GM12878 (cell line): Measurements from ENCODE around the gene PLAC8L1. TPM values are rescaled to one million over a fixed set of nuclear protein-coding genes. Genes with fewer than 3 reads are reported as not detected.

Experiments used
- ATAC-seq: fragments of 200-7000 bp; cut with Tn5 transposase; 3 replicates; pipeline ENCODE4 v1.9.1; 2020; ENCODE audit warnings: mild to moderate bottlenecking, moderate library complexity
- BruUV-seq: library from RNA; stranded (reverse); fragments of 400-500 nt; replicated peaks from 2 replicates; lab custom pipeline; 2021; lab: Mats Ljungman, UMichigan
- CTCF ChIA-PET: fragments of 300-600 bp; sonication (Branson Sonifier 250); formaldehyde crosslinking; extraction: SDS; loops from one replicate; lab custom pipeline; 2021; ENCODE audit warnings: inconsistent platforms; lab: Yijun Ruan, JAX
- POLR2A ChIA-PET: fragments of 350-600 bp; formaldehyde crosslinking; extraction: SDS; loops from one replicate; lab custom pipeline; 2021; ENCODE audit warnings: inconsistent platforms; lab: Charles Lee
- RAD21 ChIA-PET: fragments of 300-600 bp; sonication (Branson Sonifier 250); formaldehyde crosslinking; loops from one replicate; lab custom pipeline; 2023; ENCODE audit warnings: antibody characterized with exemption; ENCODE audit not compliant: unreplicated experiment; lab: Charles Lee
- SMC1A ChIA-PET: fragments of 300-600 bp; sonication (Branson Sonifier 250); formaldehyde crosslinking; loops from one replicate; lab custom pipeline; 2023; ENCODE audit not compliant: unreplicated experiment, uncharacterized antibody; lab: Charles Lee
- DNase-seq: peaks from one replicate; pipeline ENCODE4 v3.0.0-alpha.2; 2011; ENCODE audit warnings: low read depth, low spot score
- FAIRE-seq: peaks from 3 replicates; lab custom pipeline; 2011; peaks lifted over from hg19 to GRCh38; lab: Jason Lieb, UNC
- H2AFZ ChIP-seq: 2 replicates; pipeline ENCODE4 v1.6.0; 2011; ENCODE audit warnings: low read depth, low read length, control low read depth; ENCODE audit not compliant: control insufficient read depth
- H3K27ac ChIP-seq: 2 replicates; pipeline ENCODE4 v1.5.1; 2011; ENCODE audit warnings: control low read depth; ENCODE audit not compliant: control insufficient read depth, insufficient read depth
- H3K27me3 ChIP-seq, 2 experiments: replicated peaks in 1 of 2; 2 replicates each; pipeline versions ENCODE4 v1.6.0 to v1.6.1; 2011; ENCODE audit warnings: low read length in 1 of 2; ENCODE audit not compliant: control insufficient read depth in 2 of 2, insufficient read depth in 2 of 2
- H3K36me3 ChIP-seq, 2 experiments: 2 replicates each; pipeline ENCODE4 v1.5.1; 2011; ENCODE audit warnings: low read length in 1 of 2; ENCODE audit not compliant: control insufficient read depth in 2 of 2, insufficient read depth in 2 of 2
- H3K4me1 ChIP-seq: 2 replicates; pipeline ENCODE4 v1.6.1; 2011; ENCODE audit warnings: mild to moderate bottlenecking, low read length, moderate library complexity, mixed read lengths; ENCODE audit not compliant: control insufficient read depth, insufficient read depth
- H3K4me2 ChIP-seq: 2 replicates; pipeline ENCODE4 v1.6.0; 2011; ENCODE audit warnings: control low read depth; ENCODE audit not compliant: control insufficient read depth, insufficient read depth
- H3K4me3 ChIP-seq: fragments of 200-600 bp; sonication (generic); 2 replicates; pipeline ENCODE4 v1.5.1; 2016
- H3K79me2 ChIP-seq: 2 replicates; pipeline ENCODE4 v1.6.0; 2011; ENCODE audit warnings: low read length; ENCODE audit not compliant: control insufficient read depth, insufficient read depth
- H3K9ac ChIP-seq: 2 replicates; pipeline ENCODE4 v1.8.0; 2011; ENCODE audit warnings: low read length, control low read depth, mixed read lengths; ENCODE audit not compliant: control insufficient read depth, insufficient read depth
- H3K9me3 ChIP-seq: replicated peaks from 3 replicates; pipeline ENCODE4 v1.5.1; 2011; ENCODE audit warnings: mild to moderate bottlenecking, low read length; ENCODE audit not compliant: control insufficient read depth, insufficient read depth
- H4K20me1 ChIP-seq: 2 replicates; pipeline ENCODE4 v1.6.0; 2011; ENCODE audit not compliant: control insufficient read depth, insufficient read depth
- ASH2L ChIP-seq: fragments of 300-600, 200-600 bp; sonication (generic); IDR thresholded peaks from 2 replicates; pipeline ENCODE4 v1.6.1; 2017; ENCODE audit warnings: low read depth, mild to moderate bottlenecking, borderline replicate concordance
- CBX5 ChIP-seq: sonication (generic); IDR thresholded peaks from 2 replicates; pipeline ENCODE4 v1.6.1; 2016; ENCODE audit warnings: low read depth, moderate library complexity, mild to moderate bottlenecking, inconsistent platforms
- HDAC6 ChIP-seq: fragments of 200-600 bp; sonication (generic); IDR thresholded peaks from one replicate; pipeline ENCODE4 v1.8.0; 2017; ENCODE audit warnings: antibody characterized with exemption; ENCODE audit not compliant: unreplicated experiment
- NFXL1 ChIP-seq: fragments of 450-650 bp; IDR thresholded peaks from 2 replicates; pipeline ENCODE4 v1.6.1; 2017; ENCODE audit warnings: antibody characterized with exemption, mild to moderate bottlenecking, borderline replicate concordance
- NFYB ChIP-seq: IDR thresholded peaks from 2 replicates; pipeline ENCODE4 v1.6.1; 2011; ENCODE audit warnings: low read depth, mild to moderate bottlenecking, low read length, improper control_type of control experiment, moderate library complexity; ENCODE audit not compliant: insufficient read depth
- PAX8 ChIP-seq: fragments of 450-650 bp; IDR thresholded peaks from 2 replicates; pipeline ENCODE4 v1.6.1; 2017; ENCODE audit warnings: mild to moderate bottlenecking, moderate library complexity
- PML ChIP-seq: IDR thresholded peaks from 2 replicates; pipeline ENCODE4 v1.6.1; 2012; ENCODE audit warnings: low read length, inconsistent platforms
- SIN3A ChIP-seq: IDR thresholded peaks from 2 replicates; pipeline ENCODE4 v1.6.1; 2012; ENCODE audit warnings: low read depth, low read length, improper control_type of control experiment
- SUPT20H ChIP-seq: IDR thresholded peaks from 2 replicates; pipeline ENCODE4 v1.6.1; 2011; ENCODE audit warnings: low read depth, mild to moderate bottlenecking, low read length, moderate library complexity, borderline replicate concordance; ENCODE audit not compliant: control insufficient read depth
- SUZ12 ChIP-seq: fragments of 200-600 bp; sonication (generic); IDR thresholded peaks from one replicate; pipeline ENCODE4 v1.6.1; 2018; ENCODE audit warnings: antibody characterized with exemption, mild to moderate bottlenecking; ENCODE audit not compliant: unreplicated experiment
- ZNF24 ChIP-seq: fragments of 450-650 bp; IDR thresholded peaks from 2 replicates; pipeline ENCODE4 v1.6.1; 2017; ENCODE audit warnings: antibody characterized with exemption, mild to moderate bottlenecking
- WGBS: methylation state at CpG from one replicate; pipeline ENCODE4 v1.1.6; 2016; ENCODE audit warnings: low lambda C conversion rate; ENCODE audit not compliant: insufficient replicate concordance, insufficient coverage; ENCODE audit errors: missing lambda C conversion rate; 5-methylcytosine and 5-hydroxymethylcytosine counted together
- in situ Hi-C: fragments of 300-500 bp; cut with MboI; formaldehyde crosslinking; loops from 9 replicates; pipeline ENCODE4 v1.14.3; 2018; ENCODE audit warnings: mixed read lengths
- intact Hi-C: fragments of 100-400 bp; cut with micrococcal nuclease; formaldehyde crosslinking; loops from one replicate; pipeline ENCODE4 v1.14.2; 2022; ENCODE audit not compliant: unreplicated experiment
- polyA plus RNA-seq, 11 experiments: library from polyadenylated mRNA; depleted of rRNA in 4 of 11; unstranded in 6 of 11; stranded (reverse) in 5 of 11; fragments of >200 nt; fragmentation: Nextera tagmentation in 4 of 11; fragmentation: Illumina TruSeq in 1 of 11; extraction: Ambion mirVana in 4 of 11; extraction: Trizol in 1 of 11; gene quantifications; 1 replicate in 1 of 11; 2 replicates in 10 of 11; pipeline versions ENCODE4 v1.2.1 to v1.2.3, GENCODE V29; 2011 to 2016; ENCODE audit warnings: inconsistent platforms in 2 of 11, missing spikeins in 2 of 11, low read depth in 1 of 11
- total RNA-seq, 4 experiments: library from RNA; depleted of rRNA in 3 of 4; stranded (reverse); fragments of >200 nt in 3 of 4; fragmentation: Illumina TruSeq in 1 of 4; extraction: Trizol in 1 of 4; gene quantifications; 2 replicates each; pipeline versions ENCODE4 v1.2.1 to v1.2.3, GENCODE V29; 2013 to 2021
- TF ChIP-seq, protein P1 (sequence below): IDR thresholded peaks from 2 replicates; pipeline ENCODE4 v1.6.1; 2012; ENCODE audit warnings: low read depth, low read length, improper control_type of control experiment
- TF ChIP-seq, protein P2 (sequence below): IDR thresholded peaks from 2 replicates; pipeline ENCODE4 v1.6.1; 2011; ENCODE audit warnings: low read depth, mild to moderate bottlenecking, low read length, moderate library complexity, borderline replicate concordance; ENCODE audit errors: extremely low read depth
- TF ChIP-seq, protein P3 (sequence below): IDR thresholded peaks from 2 replicates; pipeline ENCODE4 v1.6.1; 2011; ENCODE audit warnings: mild to moderate bottlenecking, low read depth, low read length, moderate library complexity; ENCODE audit not compliant: insufficient replicate concordance

The PLAC8L1 gene
- total and polyA plus RNA-seq, 10 of the 15 experiments (the other 5 are each of a cell fraction or from before 2014, with no cell fraction given), result 0.17 to 0.39 (median 0.24) TPM; not detected in 4

DNA sequence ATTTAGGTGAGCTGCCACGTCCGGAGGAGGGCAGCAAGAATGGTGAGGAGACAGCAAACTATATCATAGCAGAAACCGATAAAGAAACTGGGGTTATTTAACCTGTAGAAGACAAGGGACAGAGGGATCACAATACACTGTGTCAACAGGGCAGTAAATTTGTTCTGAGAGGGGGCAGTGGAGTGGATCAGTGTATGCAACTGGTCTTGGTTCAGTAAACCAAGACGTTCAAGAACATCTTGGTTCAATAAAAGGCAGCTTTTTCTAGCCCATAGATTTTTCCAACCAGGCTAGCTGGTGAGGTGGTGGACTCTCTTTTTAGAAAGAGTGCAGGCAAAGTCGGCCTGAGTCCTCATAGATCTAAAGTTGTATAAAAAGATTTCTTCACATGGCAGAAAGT lies 55.3 kb downstream of the PLAC8L1 start:
- ATAC-seq, result no peak
- no peaks in the 10 kb centered on the region for H3K36me3 ChIP-seq
- BruUV-seq, result no TSS peak
- ChIA-PET SMC1A (no interaction called here), CTCF (no interaction called here), RAD21 (interaction anchor here (1.0 kb wide), 1 partner anchor 358 kb away, joined by 3 read pairs; no protein-coding TSS in a partner anchor), POLR2A (no interaction called here)
- H2AFZ ChIP-seq, result no peak overlapping the region
- no peaks in the 10 kb centered on the region; a peak in 2 of 4 replicates for H3K27me3 ChIP-seq
- H3K4me1 ChIP-seq, result no peaks in the 10 kb centered on the region
- no peaks in the 10 kb centered on the region for H3K79me2 ChIP-seq
- no peak overlapping the region for H3K27ac ChIP-seq
- 26% methylated on average over 5 of the region's 5 CpGs for WGBS
- intact Hi-C loops, result loop anchor here (10.0 kb wide), 1 partner anchor 1845 kb away; no protein-coding TSS in a partner anchor
- no peak for FAIRE-seq
- no peak overlapping the region for H3K4me2 ChIP-seq
- in situ Hi-C loops, result no loop called here
- H3K4me3 ChIP-seq, result no peak overlapping the region
- no peak for DNase-seq
- H3K9ac ChIP-seq, result no peak overlapping the region
- H4K20me1 ChIP-seq, result no peaks in the 10 kb centered on the region
- H3K9me3 ChIP-seq, result no peaks in the 10 kb centered on the region
- TF ChIP-seq PML, result no peak
- TF ChIP-seq, protein P1, sequence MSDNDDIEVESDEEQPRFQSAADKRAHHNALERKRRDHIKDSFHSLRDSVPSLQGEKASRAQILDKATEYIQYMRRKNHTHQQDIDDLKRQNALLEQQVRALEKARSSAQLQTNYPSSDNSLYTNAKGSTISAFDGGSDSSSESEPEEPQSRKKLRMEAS, result no peak
- TF ChIP-seq NFXL1, result no peak
- no peak for TF ChIP-seq ZNF24
- no peak for TF ChIP-seq NFYB
- TF ChIP-seq, protein P2, sequence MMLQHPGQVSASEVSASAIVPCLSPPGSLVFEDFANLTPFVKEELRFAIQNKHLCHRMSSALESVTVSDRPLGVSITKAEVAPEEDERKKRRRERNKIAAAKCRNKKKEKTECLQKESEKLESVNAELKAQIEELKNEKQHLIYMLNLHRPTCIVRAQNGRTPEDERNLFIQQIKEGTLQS, result no peak
- TF ChIP-seq HDAC6, result no peak
- no peak for TF ChIP-seq PAX8
- TF ChIP-seq SIN3A, result no peak
- TF ChIP-seq SUZ12, result no peak
- TF ChIP-seq SUPT20H, result no peak
- TF ChIP-seq, protein P3, sequence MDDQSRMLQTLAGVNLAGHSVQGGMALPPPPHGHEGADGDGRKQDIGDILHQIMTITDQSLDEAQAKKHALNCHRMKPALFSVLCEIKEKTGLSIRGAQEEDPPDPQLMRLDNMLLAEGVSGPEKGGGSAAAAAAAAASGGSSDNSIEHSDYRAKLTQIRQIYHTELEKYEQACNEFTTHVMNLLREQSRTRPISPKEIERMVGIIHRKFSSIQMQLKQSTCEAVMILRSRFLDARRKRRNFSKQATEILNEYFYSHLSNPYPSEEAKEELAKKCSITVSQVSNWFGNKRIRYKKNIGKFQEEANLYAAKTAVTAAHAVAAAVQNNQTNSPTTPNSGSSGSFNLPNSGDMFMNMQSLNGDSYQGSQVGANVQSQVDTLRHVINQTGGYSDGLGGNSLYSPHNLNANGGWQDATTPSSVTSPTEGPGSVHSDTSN, result no peak
- no peak for TF ChIP-seq ASH2L
- no peak for TF ChIP-seq CBX5
- TF ChIP-seq, all 136 proteins: peak for 0
